NCI-H2081 treated with DMSO at 0.1 percent for 48 hours (cell line): Measurements from ENCODE around the gene JUND.
"Not testable (repeated sequence)": the region's sequence is repeated elsewhere in the genome, so short reads cannot be mapped to it uniquely, and the experiment has no call there.

Experiments
- DNase-seq: peaks from one replicate; lab custom pipeline; 2025; lab: John Stamatoyannopoulos, UW

Gene JUND

GRCh38 chr19:18281082-18282020 is at the start of gene JUND:
Gene JUND (minus strand): TSS chr19:18281622. CDS start chr19:18281484, 138 bp downstream.
- peak; percentile 79 for DNase-seq

DNA sequence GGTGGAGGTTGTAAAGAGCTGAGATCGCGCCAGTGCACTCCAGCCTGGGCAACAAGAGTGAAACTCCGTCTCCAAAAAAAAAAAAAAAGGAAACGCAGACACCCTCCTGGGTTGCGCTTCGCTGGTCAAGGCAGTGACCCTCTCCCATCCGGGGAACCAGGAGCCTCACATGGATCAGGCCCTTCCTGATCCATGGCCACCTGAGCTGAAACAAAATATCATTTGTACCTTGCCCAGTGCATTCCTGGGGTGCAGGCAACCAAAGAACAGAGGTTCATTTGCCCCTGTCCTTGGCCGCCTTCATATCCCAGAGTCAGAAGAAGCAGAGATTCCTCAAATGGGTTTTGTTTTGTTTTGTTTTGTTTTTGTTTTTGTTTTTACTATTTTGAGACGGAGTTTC is 49.4 kb upstream of the JUND start:
- DNase-seq: no peak

DNA sequence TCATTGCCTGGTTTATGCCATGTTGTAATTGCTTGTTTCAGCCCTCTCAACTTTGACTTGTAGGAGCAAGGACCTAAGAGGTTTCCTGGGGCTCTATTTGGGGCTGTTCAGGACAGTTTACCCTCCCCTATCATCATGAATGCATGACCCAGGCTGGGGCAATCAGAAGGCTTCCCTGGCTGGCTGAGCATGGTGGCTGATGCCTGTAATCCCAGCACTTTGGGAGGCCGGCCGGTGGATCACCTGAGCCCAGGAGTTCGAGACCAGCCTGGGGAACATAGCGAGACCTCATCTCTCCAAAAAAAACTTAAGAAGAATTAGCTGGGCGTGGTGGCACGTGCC is 47.6 kb upstream of the JUND start:
- DNase-seq: no peak

DNA sequence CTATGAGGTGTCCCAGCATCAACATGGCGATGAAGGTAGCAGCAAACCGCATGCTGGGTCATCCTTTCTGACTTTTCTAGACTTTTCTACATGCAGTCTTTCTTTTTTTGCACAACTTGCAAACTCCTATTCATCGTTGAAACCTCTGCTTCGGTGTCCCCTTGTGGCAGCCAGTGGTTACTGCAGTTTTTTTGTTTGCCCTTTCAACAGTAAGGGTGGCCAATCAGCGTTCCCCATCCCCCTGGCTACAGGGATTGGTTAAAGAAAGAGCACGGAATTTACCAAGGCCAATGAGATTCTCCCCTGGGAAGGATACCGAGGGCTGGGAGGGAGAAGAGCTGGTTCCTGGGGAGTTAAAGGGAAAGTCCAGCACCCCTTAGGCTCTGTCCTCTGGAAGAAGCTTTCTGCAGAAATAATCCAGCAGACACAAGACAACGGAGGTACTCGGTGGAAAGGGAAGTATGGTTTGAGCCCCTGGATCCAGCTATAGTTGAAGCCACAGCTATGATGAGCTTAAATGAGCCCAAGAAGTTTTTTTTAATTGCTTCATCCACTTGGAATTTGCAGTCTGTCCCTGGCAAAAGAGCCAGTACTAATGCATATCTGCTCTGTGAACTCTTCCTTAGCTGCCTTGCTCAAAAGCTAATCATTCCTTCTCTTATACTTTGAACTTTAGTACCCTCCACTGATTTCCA is 47.1 kb upstream of the JUND start:
- peak; percentile 80 for DNase-seq

DNA sequence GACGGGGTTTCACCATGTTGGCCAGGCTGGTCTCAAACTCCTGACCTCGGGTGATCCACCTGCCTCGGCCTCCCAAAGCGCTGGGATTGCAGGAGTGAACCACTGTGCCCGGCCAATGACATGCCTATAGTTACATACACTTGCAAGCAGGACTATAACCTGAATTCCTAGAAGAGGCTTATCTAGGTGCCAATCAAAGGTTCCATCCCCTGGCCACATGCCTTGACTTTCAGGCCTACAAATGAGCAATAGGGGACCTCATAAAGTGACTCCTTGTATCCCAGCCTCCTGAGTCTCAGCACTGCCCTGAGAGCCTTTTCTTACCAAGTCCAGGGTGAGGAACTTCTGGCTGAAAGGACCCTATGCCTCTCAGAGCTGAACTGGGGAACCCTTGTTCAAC is 45.4 kb upstream of the JUND start:
- no peak for DNase-seq

DNA sequence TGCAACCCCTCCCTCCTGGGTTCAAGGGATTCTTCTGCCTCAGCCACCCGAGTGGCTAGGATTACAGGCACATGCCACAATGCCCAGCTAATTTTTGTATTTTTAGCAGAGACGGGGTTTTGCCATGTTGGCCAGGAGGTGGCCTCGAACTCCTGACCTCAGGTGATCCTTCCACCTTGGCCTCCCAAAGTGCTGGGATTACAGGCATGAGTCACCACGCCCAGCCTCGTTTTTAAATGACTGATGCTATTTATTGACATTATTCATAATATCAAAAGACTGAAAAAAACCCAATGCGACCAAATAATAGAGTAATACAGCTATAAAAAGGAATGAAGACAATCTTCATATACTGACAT is 42.9 kb upstream of the JUND start:
- DNase-seq: not testable (repeated sequence)

DNA sequence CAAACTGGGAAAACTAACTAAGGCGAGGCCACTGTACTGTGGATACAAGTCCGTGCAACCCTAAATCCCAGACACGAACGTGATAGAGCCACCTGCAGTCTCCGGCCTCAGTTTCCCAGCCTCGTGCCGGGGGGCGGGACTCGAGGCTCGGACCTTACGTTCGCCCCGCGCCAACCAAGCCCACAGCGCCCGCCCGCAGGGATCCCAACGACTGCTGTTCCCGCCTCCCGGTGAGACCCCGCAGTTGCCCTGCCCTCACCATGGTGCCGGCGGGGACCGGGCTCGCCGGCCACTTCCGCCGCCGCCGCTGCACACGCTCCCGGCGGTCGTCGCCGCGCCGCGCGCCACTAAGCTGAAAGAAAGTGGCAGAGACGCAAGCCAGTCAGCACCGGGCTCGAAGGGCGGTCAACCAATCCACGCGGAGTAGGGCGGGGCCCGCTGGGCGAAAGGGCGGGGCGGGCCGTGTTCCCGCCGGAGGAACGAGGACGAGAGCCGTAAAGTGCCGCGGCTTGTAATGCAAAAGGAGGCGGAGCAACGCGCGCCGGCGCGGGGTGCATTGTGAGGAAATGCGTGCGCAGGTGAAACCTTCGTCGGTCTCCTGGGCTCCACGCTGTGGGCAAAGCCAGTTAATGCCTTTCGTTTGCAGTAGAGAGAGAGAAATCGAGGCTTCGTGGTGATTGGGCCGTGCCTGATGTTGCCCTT is 41.5 kb upstream of the JUND start, which contains the start of gene LSM4:
LSM4 (minus strand) TSS at position 318 of the 702 bp plus-strand sequence; CDS start at position 262, 56 bp downstream.
- DNase-seq: peak; percentile 92

DNA sequence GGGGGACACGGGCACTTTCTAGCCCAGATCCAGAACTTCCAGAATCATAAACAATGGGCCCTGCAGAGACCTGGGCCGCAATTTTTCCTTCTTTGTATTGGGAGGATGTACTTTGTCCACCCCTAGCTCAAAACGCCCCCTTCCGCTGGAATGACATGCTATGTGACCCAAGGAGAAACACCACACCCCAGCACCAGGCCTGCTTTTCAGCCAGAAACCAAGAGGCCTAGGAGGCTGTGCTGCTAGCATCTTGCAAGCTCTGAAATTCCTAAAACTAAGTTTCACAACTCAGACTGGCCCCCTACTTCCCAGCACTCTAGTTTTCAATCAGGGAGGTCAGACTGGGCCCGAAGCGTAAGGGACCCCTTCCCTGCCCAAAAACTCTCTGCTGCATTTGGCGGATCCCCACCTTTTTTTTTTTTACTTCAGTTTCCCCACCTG is 40.9 kb upstream of the JUND start:
- DNase-seq: no peak

DNA sequence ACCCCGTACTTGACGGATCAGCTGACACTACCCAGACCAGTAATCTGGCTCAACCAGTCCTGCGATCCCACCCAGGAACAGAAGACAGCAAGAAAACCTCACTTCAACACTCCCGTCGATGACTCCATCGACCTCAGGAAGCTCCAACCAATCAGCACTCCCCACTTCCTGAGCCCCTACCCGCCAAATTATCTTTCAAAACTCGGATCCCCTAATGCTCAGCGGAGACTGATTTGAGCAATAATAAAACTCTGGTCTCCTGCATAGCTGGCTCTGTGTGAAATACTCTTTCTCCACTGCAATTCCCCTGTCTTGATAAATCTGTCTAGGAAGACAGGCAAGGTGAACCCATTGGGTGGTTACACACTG is 40.3 kb upstream of the JUND start:
- DNase-seq: no peak

DNA sequence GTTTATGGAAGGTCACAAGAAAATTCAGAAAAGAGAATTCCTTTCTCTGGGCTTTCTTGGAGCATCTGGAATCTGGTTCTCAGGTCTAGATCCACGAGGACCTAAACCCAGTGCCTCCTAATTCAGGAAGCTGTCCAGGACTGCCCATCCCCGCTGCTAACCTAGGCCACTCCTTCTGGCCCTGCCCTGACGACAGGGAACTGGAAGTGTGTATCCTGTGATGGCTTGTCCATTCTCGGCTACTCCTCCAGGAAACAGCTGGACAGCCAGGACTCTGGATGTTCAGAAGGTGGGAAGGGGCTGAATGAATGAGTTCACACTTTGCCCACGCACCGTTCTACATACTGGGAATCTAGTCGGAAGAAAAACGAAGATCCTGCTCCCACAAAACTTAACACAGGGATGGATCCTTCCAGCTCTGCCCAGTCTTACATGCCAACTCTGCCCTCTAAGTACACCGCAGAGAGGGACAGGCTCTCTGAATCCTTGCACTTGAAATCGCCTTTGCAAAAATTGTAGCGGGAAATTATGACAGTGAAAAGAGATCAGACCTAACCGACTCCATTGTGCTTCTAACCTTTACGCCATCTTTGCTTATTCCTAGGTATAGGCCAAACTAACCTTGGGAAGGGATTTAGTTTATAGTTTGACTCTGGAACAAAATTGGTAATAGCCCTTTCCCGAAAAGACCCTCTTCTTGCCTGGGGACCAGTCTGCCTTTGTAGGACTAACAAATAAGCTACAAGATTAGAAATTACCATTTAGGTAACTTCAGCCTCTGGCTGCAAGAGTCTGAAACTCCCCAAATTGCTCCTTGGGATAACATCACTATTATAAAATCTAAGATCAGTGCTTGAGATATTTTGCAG is 39.7 kb upstream of the JUND start:
- no peak for DNase-seq

DNA sequence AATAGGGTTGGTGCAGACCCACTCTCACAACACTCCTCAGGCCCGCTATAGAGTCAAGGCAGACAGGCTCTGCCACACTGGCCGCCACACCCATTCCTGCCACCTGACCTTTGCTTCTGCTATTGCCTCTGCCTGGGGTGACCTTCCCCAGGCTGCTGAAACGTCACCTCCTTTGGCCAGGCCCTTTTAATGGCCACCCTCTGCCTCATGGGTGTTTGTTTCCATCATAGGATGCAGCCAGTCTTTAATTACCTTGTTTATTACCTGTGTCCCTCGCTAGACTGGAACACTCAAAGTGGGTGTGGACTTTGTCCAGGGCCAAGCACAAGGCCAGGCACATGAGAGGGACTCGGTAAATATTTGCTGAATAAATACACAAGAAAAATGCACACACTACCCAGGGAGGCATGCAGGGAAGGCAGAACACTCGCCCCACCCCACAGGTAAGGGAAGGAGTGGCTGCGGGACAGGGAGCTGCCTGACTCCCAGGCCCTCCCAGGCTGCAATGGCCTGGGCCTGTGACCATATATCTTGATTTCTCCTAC is 38.2 kb upstream of the JUND start:
- DNase-seq: no peak

DNA sequence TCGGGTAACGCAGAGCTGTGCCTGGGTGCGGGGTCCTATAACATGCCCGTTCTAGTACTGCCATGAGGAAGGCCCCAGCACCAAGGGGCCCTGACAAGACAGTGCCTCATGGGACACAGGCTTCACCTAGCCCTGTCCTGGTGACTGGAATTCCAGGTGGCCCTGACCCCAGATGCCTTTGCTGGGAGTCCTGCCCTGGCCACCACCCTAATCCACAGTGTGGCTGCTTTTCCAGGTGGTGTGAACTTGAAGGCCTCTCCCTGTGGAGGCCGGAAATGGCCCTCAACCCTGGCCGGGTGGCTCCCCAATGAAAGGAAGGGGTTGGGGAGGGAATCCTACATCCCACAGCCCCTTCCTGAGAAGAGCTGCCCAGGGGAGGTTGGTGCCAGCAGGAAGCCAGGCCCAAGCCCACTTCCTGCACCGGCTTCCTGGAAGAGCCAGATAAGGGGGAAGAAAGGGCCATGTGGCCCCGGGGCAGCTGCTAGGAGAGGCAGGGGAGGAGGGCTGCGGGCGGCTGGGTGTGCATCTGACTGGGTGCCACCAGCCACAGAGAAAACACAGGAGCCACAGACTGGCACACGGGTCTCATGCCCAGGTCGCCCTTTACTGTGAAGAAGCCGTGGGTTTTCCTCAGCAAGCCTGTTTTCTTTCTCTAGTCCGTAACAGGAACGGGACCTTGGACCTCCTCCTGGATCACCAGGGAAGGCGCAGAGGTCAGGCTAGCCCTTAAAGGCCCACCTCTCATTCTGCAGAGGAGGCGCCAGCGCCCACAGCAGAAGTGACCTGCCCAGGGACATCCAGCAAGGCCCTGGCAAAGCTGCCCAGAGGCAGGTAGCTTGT is 36.8 kb upstream of the JUND start:
- DNase-seq: no peak

GRCh38 chr19:18313398-18313797 is 32.0 kb upstream of the JUND start:
- DNase-seq: no peak

- no peak for DNase-seq
Observed at GRCh38 chr19:18312092-18312534, 30.7 kb upstream of the JUND start.

DNA sequence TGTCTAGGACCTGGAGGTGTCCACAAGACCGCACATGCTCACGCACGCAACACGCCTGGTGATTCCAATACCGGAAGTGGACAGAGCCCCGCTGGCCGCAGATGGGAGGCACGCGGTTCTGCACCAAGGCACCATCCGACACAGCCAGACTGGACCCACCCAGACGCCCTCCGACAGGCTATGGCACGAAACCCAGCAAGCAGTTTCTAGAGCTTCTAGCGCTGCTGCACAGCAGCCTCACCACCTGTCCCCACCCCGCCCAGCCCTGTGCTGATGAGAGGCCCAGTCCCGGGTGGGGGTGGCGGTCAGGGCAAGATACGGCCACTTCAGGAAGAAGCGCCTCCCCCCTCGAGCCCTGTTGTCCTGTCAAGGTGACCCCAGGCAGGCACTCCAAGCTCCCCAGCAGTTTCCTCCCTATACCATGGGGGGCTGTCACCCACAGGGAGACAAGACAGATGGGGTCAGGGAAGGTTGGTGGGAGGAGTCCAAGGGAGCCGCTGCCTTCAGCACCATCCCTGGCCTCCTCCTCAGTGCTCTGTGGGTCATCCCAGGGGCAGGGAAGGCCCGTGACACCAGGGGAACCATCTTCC is 30.2 kb upstream of the JUND start:
- DNase-seq: no peak

DNA sequence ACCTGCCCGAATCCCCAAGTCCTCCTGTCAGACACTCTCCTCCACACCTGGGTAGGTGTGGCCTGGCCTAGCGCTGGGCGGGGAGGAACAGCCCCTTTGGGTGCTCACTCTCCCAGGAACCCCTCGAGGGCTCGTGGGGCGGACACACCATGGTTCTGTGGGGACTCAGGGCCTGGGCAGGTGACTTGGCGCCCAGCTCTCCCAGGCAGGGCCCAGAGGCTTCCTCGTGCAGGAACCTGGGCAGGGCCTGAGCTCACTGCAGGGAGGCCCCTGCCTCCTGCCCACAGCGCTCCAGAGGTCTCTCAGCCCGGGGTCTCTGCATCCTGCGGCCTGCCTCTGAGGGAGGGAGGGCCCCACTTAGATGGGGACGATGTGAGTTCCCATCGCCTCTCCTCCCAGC is 29.5 kb upstream of the JUND start:
- DNase-seq: no peak

DNA sequence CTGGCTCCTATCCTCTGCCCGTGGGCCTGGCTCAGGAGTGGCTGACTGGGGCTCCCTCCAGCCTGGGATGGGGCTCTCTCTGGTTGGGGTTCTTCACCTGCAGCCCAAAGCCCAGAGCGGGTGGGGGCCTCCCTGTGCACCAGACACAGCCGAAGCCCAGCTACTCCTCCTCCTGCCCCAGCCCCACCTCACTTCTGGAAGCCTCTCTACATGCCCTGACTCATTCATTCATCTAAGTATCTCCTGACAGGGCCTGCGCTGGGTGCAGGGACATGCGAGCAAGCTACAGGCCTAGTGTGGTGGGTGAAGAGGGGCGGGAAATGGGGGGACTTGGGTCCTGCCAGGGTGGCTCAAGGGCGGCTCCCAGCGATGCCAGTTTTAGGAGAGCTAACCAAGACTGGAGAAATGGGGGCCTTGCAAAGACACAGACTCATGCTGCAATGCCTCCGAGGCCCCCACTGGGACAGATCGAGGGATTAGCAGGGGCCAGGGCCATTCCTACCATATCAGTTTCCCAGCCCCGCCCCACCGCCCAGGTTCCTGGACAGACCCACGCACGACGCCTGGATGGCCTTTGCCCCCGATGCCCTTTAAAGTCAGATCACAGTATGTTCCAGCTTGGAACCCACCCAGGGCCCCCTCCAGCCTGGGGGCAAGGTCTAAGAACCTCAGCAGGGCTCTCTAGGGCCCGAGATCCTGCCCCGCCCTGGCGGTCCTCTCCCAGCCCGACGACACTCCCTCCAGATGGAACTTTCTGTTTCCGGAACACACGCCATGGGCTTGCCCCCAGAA is 28.9 kb upstream of the JUND start:
- DNase-seq: no peak

GRCh38 chr19:18309525-18310064 is 28.2 kb upstream of the JUND start:
- no peak for DNase-seq

- no peak for DNase-seq
Observed at GRCh38 chr19:18308948-18309325, 27.5 kb upstream of the JUND start.
